Adrenal gland (tissue), 5 donors: Measurements from ENCODE around the gene PNN.
"Not testable (repeated sequence)": the region's sequence is repeated elsewhere in the genome, so short reads cannot be mapped to it uniquely, and the experiment has no call there.

Experiments used
- CTCF ChIP-seq, 6 experiments: fragments of 450-650 bp in 4 of 6; fragments of 200-600 bp in 2 of 6; sonication (generic) in 1 of 6; IDR thresholded peaks; 1 replicate in 5 of 6; 2 replicates in 1 of 6; pipeline versions ENCODE4 v1.5.1 to v1.8.0; 2016 to 2021; ENCODE audit warnings: antibody characterized with exemption in 6 of 6, mild to moderate bottlenecking in 2 of 6, moderate library complexity in 1 of 6
- POLR2A ChIP-seq, 2 donors: fragments of 450-650 bp; IDR thresholded peaks; one replicate each; pipeline ENCODE4 v1.6.1; 2017; ENCODE audit warnings: antibody characterized with exemption in 2 of 2, mild to moderate bottlenecking in 2 of 2, moderate library complexity in 1 of 2
- donor health status: DM: no; HTN: no; CAD: no.

- not testable (repeated sequence) for TF ChIP-seq CTCF, POLR2A (IDR thresholded peaks at IDR 0.05)
Observed at GRCh38 chr14:39207430-39207829, 32.4 kb downstream of the PNN start.
